Posterior cingulate gyrus (tissue), 11 donors: ENCODE measurements around the gene C1orf116.

Experiments used
- DNase-seq, 10 donors: peaks; one replicate each; pipeline versions ENCODE4 v3.0.0 to v3.0.0-alpha.2; 2020 to 2021; ENCODE audit warnings: mixed read lengths in 3 of 10
- intact Hi-C: fragments of 100-400 bp; cut with DNase I; formaldehyde crosslinking; loops from one replicate; pipeline ENCODE4 v1.15.1; 2023

Gene C1orf116

GRCh38 chr1:207039380-207040180 is 7.0 kb upstream of the C1orf116 start:
- no peak for DNase-seq
- intact Hi-C loops: no loop called here

- intact Hi-C loops: no loop called here
- no peak for DNase-seq
These were observed 4.3 kb upstream of the C1orf116 start for GRCh38 chr1:207036865-207037264.

- no peak for DNase-seq
- intact Hi-C loops: no loop called here
These were observed 3.5 kb upstream of the C1orf116 start for GRCh38 chr1:207035877-207036551.

- intact Hi-C loops: no loop called here
- DNase-seq: no peak
These were observed 2.4 kb upstream of the C1orf116 start for GRCh38 chr1:207034998-207035397.

- no peak for DNase-seq
- intact Hi-C loops: no loop called here
These were observed 1.7 kb upstream of the C1orf116 start for GRCh38 chr1:207034208-207034607.

- DNase-seq: no peak
- intact Hi-C loops: no loop called here
These were observed 746 bp upstream of the C1orf116 start for GRCh38 chr1:207033302-207033701.

- DNase-seq: no peak
- intact Hi-C loops: no loop called here
These were observed 808 bp downstream of the C1orf116 start for GRCh38 chr1:207031632-207032264.

- intact Hi-C loops: no loop called here
- no peak for DNase-seq
These were observed 1.5 kb downstream of the C1orf116 start for GRCh38 chr1:207031016-207031415.

- intact Hi-C loops: no loop called here
- no peak for DNase-seq
These were observed 2.0 kb downstream of the C1orf116 start for GRCh38 chr1:207030522-207031009.

GRCh38 chr1:207029701-207030521 is 2.6 kb downstream of the C1orf116 start:
- intact Hi-C loops: no loop called here
- no peak for DNase-seq

- DNase-seq: no peak
- intact Hi-C loops: no loop called here
These were observed 3.5 kb downstream of the C1orf116 start for GRCh38 chr1:207028884-207029650.

GRCh38 chr1:207027921-207028320 is 4.6 kb downstream of the C1orf116 start:
- intact Hi-C loops: no loop called here
- no peak for DNase-seq

GRCh38 chr1:207027206-207027777 is 5.3 kb downstream of the C1orf116 start:
- intact Hi-C loops: no loop called here
- no peak for DNase-seq

- DNase-seq: no peak
- intact Hi-C loops: no loop called here
These were observed 6.4 kb downstream of the C1orf116 start for GRCh38 chr1:207026104-207026534.

- intact Hi-C loops: no loop called here
- no peak for DNase-seq
These were observed 7.2 kb downstream of the C1orf116 start for GRCh38 chr1:207025146-207025880.

GRCh38 chr1:207024202-207025145 is 8.1 kb downstream of the C1orf116 start:
- intact Hi-C loops: no loop called here
- no peak for DNase-seq

GRCh38 chr1:207022996-207023679 is 9.4 kb downstream of the C1orf116 start:
- intact Hi-C loops: no loop called here
- DNase-seq: no peak
